KBM-7 (cell line): ENCODE measurements around the gene ALG9.

Experiments used
- DNase-seq: peaks from one replicate; pipeline ENCODE4 v3.0.0-alpha.2; 2015
- in situ Hi-C: fragments of 300-500 bp; cut with MboI; formaldehyde crosslinking; loops from 2 replicates; pipeline ENCODE4 v1.14.3; 2020; ENCODE audit warnings: low sequenced_read_pairs, low pct_unique_long_range_greater_than_20kb, mixed read lengths

ALG9 gene

DNA sequence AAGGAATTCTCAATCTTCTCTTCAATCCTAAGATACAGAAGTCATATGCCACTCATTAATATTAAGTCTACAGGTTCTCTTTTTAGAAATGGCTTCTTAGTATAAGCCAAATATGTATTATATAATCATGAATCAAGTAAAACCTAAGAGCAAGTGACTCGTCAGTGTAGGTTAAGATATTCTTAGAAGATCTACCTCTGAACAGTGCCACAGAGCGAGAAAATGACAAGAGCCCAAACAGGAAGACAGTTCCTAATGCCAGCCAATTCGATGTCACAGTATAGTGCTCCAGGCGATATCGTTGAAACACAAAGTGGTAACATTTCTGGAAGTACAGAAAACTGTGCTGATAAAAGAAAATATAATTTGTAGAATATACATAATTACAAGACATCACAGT lies 33.3 kb downstream of the ALG9 start:
- in situ Hi-C loops: no loop called here
- DNase-seq: no peak

DNA sequence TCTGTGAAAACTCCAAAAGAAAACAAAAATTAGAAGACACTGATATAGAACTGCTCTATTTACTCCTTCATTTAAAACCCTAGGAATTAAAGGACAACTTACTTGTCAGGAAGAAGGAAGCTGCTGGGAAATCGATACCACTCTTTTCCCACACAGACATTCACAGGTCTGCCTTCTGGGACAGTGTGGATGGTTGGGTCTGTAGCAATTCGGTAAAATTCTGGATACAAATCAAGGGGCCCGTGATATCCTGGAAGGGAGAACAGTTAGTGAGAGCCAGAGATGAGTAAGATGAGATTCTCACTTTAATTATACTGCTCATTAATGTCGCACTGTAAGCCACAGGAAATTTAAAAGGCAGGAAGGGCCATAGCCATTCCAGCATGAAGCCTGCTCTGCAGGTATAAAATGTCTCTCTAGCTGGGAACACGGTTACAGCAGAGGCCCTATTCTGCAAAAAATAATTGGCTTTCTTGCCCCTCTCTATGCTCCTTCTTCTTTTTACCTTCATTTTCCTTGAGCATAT lies 34.0 kb downstream of the ALG9 start:
- in situ Hi-C loops: no loop called here
- DNase-seq: no peak

DNA sequence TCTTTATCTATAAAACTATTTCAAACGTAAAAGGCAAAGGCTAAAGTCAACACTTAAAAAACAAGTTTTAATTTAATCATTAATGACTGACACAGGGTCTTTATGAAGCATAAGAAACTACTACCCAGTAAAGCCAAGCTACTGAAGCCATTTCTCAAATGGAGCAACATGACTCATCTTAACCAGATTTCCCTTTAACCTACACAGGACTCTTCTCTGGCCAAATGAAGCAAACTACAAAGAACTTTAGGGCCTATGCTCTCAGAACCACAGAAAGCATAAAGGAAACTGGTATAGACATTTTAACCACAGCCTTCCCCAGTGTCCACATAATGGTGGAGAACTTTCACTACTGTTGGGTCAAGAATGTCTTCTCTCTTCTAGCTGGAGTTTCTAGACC lies 34.7 kb downstream of the ALG9 start:
- in situ Hi-C loops: no loop called here

DNA sequence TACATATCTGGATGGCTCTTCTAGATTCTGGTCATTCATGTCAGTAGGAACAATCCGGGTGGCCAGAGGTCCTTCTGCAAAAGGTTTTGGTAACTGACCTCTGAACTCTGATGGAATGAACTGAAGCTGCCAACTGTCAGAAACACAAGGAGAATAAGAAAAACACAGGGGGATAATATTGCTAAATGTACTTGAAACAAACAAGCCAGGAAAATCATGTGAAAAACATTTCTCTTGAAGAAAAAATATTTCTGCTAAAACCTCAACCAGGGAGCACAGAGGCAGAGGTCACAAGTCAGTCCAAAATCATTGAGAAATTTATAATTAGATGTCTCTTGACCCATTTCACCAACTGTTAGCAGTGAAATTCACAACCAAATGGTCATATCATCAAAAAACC lies 35.2 kb downstream of the ALG9 start:
- no peak for DNase-seq
- in situ Hi-C loops: no loop called here

More for the DNA sequence above, 34.7 kb downstream of the ALG9 start:
- no peak for DNase-seq

DNA sequence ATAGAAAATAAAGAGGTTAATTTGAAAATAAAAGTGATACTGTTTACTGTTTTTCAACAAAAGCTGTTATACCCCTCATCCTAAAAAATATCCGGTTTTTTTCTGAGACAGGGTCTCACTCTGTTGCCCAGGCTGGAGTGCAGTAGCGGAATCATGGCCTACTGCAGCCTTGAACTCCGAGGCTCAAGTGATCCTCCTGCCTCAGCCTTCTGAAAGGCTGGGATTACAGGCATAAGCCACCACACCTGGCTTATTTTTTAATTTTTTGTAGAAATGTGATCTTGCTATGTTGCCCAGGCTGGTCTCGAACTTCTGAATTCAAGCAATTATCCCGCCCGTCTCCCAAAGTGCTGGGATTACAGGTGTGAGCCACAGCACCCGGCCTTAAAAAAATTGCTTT lies 35.7 kb downstream of the ALG9 start:
- in situ Hi-C loops: no loop called here
- no peak for DNase-seq

DNA sequence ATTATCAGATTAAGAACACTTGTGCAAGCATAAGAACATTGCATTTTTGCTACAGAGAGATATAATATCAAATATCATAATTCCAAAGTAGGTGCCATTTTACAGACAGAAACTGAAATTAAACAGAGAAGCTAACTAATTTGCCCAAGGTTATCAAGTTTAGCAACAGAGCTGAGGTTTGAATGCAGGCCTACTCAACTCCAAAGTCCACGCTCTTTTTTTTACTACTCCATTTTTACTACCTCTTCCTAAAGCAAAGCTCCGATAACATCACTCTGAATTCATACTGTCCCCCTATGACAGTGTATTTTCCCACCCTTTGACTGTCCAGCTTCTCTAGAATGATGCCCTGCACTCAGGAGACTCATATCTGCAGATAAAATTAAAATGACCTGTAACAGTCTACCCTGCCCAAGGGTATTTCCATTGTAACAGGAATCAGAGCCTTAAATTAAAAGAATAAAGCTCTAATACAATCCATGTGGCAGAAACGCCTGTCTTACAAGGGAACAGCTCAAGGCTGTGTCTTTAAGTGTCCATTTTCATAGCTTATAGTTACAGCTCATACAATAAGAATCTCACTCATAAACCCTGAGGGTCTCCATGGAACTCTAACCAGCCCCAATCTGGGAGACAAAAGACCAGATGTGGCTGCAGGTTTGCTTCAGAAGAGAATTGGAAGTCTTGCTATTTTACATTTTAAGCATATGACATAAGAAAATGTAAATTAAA lies 36.8 kb downstream of the ALG9 start:
- in situ Hi-C loops: no loop called here
- no peak for DNase-seq

DNA sequence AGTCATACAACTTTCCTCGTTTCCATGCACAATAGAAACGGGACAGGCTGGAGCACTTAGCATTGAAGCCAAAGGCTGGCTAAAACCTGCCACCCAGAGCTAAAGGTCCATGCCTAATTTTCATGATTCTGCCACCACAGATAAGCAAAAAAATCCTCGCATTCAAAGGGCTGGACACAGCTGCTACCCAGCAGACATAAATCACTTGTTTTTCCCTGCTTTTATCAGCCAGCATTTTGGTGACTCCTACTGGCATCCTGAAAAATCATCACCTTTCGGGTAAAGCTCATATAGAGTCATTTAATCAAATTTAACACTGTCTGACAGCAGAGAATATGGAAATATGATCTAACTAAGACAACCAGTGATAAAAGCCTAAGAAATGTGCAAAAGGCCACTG lies 37.9 kb downstream of the ALG9 start:
- DNase-seq: no peak
- in situ Hi-C loops: no loop called here

DNA sequence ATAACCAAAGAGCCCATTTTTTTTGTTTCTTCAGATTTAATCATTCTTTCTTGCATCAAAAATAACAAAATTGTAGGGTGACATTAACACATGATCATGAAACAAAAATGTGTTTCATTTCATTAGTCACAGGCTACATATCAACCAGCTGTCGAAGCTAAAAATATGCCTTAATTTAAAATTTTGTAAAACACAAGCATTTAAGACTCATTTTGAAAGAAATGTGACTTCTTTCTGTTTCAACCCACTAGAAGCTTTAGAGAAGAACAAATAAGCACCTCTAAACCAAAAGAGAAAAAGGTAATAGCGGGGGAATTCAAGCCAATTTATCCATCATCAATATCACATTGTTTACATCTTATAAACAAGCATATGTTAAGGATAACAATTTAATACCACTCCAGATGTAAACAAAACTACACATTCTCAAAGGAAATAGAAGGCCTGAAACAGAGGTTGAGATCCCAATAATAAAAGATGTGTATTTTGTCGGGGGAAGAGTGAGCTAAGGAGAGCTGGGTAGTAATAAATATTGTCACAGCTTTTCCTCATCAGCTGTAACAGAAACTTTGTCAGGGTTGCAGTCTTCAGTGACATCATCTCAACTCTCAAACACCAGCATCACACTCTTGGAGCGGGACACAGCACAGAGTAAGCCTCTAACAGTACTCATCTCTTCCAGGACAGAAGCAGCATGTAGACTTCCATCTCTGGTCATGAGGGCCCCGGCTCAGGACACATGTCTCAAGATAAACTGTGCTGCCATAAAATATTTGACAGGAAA lies 42.0 kb downstream of the ALG9 start:
- DNase-seq: no peak
- in situ Hi-C loops: no loop called here

DNA sequence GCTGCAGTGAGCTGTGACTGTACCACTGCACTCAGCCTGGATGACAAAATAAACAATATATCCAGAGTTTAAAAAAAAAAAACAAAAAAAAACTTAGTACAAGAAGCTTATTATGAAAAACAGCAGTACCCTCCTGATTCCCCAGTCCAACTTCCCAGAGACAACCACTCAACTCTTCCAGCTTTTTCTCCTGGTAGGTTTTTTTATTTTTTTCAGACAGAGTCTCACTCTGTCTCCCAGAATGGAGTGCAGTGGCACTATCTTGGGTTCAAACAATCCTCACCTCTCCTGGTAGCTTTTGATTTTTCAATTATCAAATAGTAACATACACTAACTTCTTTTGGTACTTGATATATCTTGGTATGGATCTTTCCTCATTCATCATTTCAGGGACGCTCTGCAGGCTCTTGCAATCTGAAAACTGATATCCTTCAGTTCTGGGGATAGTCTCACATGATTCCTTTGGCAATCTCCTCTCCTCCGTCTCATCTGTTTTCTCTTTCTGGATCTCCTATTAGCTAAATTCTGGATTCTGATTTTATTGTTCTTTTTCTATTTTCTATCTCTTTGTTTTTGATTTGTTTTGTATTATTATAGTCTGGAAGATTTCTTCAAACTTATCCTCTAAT lies 44.9 kb downstream of the ALG9 start:
- in situ Hi-C loops: no loop called here
- DNase-seq: no peak

DNA sequence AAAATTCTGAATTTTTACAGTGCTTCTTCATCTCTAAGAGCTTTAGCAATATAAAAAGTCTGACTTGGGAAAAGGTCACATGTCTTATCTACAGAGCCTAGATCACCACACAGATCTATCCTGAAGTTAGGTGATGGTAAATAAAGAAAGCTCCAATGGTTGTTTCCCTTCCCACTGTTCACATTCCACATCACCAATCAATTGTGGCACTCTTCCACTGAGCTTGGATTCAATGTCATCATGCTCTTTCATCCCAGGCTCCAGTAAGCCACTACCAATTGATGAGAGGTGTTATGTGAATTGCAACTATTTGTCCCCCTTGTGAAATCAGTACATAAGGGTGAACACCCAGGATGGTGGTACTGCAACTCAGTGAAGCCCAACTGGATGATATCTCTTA lies 47.8 kb downstream of the ALG9 start:
- in situ Hi-C loops: no loop called here
- DNase-seq: no peak

DNA sequence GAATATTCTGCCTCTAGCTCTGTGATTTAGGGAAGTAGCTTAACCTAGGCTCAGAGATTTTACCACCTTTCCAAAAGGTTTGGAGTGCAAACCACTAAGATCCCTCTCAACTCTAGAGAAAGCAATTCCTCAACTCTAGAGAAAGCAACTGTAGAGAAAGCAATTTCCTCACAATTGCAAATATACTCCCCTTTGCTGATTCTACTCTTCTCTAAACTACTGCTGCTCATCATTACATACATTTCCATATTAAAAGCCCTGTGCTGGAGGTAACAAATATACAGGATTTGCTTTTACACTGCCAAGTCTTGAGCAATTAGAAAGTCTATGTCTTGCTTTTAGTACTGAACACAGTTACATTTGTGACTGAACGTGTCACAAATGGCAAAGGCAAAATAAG lies 48.2 kb downstream of the ALG9 start:
- no peak for DNase-seq
- in situ Hi-C loops: no loop called here

DNA sequence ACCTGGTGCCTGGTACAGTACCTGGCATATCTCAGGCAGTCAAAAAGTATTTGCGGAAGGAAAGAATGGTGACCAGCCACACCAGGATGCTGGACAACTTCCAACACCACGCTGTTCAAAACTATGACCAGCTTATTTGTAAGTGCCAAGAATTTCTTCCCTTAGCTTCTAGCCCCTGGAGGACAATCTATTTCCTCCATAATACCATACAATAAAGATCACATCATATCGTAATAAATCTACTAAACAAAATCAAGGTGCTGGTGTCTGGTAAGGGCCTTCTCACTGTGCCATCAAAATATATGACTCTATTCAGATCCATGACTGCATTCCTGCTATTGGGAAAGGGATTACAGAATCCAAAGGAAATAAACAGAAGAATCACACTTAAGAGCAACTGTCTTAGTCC lies 51.5 kb downstream of the ALG9 start:
- no peak for DNase-seq
- in situ Hi-C loops: no loop called here

DNA sequence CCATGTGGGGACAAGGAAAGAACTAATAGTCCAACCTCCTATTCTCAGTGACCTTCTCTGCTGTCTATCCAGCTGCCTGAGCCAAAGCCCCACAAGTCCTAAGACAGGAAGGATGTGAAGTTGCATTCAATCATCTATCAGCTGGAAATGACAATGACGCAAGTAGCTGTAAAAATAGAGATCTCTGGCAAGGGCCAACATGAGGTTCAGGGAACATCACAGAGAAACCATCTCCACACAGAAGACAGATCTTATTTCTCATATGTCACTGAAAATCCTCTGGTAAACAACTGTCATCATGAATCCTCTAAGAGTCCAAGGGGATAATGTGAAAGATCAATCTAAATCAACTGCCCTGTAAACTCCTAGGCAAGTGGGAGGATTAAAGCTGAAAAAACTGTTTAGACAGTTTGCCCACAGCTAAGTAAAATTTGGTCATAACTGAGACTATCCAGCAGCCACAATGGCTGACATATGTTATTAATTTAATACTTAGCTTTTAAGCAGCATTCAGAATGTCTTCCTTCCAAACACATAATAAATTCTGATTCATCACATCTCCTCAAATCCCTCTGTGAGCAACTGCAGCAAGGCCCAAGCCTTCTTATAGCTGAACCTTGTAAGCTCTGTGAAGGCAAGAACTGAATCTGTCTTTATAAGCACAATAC lies 52.1 kb downstream of the ALG9 start:
- in situ Hi-C loops: no loop called here
- DNase-seq: no peak

DNA sequence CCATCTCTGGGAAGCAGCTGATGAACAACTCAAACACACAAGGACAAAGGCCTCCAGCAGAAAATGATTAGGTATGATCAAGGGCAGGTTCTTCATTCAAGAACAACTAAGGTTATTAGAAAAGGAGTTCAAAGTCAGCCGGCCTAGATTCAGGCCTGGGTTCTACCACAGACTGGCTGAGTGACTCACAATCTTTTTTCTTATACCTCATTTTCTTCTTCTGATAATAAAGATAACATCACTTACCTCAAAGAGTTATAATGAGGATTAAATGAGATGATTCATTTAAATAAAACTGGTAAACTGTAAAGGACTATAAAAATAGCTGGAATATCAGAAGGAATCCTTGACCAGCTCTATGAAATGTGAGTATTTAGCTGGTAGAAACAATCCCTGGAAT lies 55.9 kb downstream of the ALG9 start:
- in situ Hi-C loops: no loop called here
- DNase-seq: no peak

DNA sequence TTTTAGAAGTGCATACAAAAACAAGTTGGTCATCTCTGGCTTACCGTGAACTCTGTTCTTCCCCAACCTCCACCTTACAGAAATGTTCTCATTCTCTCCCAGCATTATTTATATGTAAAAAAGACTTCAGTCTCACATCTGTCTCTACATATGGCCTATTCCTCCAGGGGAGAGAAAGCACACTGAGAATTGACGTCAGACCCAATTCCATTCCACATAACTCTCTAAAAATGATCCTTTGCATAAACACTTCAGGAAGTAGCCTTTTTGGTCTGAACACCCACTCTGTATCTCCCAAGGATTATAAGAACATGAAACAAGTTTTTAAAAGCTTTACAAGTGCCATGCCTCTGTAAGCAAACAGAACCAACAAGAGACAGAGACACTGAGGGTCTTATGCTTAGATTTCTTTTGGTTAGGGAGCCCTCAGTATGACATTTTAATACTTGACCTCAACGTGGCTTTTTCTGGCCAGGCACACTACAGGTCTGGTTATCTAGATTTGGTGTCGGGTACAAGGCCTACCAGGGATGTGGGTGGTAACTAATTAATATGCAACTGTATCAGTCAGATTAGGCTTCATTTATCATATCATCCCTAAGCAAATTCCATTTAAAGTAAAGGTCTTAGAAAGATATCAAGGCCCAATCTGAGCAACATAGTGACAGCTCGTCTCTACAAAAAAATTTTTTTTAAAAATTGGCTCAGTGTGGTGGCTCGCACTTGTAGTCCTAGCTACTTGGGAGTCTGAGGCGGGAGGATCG lies 56.6 kb downstream of the ALG9 start:
- in situ Hi-C loops: no loop called here
- DNase-seq: no peak

DNA sequence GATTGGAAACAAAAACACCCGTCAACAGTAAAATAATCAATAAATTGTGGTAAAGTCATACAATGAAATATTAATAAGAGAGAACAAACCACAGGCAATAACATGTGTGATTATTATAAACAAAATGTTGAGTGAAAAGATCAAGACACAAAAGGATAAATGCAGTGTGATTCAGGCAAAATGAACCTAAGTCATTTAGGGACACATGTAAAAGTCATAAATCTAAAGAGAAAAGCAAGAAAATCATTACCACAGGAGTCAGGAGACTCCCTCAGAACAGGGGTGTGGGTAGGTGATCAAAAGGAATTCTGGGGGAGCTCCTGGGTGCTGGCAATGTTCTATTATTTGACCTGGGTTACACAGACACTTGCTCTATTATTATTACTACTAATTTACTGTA lies 57.3 kb downstream of the ALG9 start:
- DNase-seq: no peak
- in situ Hi-C loops: no loop called here

DNA sequence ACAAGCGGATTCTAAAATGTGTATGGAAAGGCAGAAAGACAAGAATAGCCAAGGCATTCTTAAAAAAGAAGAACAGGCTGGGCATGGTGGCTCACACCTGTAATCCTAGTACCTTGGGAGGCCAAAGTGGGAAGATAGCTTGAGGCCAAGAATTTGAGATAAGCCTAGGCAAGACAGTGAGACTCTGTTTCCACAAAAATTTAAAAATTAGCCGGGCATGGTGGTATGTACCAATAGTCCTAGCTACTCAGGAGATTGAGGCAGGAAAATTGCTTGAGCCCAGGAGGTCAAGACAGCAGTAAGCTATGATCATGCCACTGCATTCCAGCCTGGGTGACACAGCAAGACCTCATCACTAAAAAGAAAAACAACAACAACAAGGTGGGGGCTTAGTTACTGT lies 59.2 kb downstream of the ALG9 start:
- in situ Hi-C loops: no loop called here

DNA sequence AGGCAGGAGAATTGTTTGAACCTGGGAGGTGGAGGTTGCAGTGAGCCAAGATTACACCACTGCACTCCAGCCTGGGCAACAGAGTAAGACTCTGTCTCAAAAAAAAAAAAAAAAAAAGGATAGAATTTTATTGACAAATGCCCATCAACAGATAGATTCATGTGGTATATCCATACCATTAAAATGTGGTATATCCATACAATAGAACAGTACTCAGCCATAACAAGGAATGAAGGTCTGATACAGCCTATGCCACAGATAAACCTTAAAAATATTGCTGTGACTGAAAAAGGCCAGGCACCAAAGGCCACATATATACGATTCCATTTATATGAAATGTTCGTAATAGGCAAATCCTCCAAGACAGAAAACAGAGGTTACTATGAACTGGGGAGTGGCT lies 59.9 kb downstream of the ALG9 start:
- no peak for DNase-seq
- in situ Hi-C loops: no loop called here

More for the DNA sequence above, 59.2 kb downstream of the ALG9 start:
- DNase-seq: no peak

DNA sequence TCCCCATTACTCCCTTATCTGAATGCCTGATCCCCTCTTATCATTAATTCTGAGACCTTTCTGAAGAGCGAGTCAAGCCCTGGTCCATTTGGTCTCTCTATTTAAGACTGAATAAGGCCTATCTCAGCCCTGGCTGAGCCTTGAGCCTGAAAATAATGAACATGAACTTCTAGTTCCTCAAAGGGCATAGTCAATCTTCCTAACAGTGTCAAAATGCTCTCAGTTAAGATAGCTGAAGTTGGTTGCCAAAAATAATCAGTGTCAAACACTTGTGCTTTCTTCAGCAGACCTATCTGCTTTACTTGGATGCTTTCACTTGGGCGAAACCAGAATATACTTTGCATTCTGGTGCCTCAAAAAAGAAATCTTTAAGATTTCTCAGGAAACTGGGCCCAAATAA lies 62.5 kb downstream of the ALG9 start:
- in situ Hi-C loops: no loop called here
- DNase-seq: no peak
